ENCODE results near the gene GINM1.
A peak's percentile ranks its signal among the peaks of the same experiment; 100 is the strongest.

Gene GINM1, protein sequence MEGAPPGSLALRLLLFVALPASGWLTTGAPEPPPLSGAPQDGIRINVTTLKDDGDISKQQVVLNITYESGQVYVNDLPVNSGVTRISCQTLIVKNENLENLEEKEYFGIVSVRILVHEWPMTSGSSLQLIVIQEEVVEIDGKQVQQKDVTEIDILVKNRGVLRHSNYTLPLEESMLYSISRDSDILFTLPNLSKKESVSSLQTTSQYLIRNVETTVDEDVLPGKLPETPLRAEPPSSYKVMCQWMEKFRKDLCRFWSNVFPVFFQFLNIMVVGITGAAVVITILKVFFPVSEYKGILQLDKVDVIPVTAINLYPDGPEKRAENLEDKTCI

DNA sequence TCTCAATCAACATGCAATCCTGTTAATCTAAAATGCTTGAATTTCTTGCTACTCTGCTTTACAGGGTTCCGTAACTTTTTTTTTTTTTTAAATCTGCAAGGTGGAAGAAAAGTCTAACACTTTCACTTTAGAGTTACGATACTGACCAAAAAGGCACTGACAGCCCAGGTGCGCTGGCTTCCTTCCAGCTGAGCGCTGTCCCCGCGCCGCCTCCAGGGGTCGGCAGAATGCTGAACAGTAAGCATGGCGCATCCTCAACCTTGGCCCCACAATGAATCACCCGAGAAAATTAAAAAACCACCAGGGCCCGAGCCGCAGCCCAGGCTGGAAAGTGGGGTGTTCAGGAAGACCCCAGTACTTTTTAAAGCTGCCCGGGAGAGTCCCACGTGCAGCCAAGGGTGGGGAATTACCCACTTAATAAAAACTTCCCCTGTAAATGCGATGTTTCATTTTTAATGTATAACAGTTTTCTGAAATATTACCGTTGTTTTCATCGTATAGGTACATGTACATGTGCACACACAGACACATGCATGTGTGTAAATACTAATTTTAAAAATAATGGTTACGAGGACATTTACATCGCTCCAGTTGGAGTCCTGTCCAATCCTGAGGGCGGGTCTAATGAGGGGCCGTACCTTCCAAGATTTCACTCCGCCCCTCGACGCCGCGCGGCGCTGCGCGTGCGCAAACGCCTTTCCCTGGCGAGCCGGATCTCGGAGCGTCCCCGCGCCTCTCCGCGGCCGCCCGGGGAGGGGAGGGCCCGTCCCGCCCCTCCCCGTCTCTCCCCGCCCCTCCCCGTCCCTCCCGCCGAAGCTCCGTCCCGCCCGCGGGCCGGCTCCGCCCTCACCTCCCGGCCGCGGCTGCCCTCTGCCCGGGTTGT is at the start of gene GINM1:
TSS of gene GINM1 (plus strand) at position 849 of the 883 bp plus-strand sequence. CDS start 40 bp downstream, outside the sequence.
- DNase-seq, result peak; percentile 95

DNA sequence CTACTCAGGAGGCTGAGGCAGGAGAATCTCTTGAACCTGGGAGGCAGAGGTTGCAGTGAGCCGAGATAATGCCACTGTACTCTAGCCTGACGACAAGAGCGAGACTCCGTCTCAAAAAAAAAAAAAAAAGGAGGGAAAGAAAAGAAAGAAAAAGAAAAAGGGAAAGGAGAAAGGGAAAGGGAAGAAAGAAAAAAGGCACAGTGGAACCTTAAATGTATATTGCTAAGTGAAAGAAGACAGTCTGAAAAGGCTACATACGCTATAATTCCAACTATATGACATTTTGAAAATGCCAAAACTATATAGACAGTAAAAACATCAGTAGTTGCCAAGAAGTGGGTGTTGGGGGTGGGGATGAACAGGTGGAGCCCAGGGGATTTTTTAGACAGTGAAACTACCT is 36.5 kb upstream of the GINM1 start:
- DNase-seq, result no peak

DNA sequence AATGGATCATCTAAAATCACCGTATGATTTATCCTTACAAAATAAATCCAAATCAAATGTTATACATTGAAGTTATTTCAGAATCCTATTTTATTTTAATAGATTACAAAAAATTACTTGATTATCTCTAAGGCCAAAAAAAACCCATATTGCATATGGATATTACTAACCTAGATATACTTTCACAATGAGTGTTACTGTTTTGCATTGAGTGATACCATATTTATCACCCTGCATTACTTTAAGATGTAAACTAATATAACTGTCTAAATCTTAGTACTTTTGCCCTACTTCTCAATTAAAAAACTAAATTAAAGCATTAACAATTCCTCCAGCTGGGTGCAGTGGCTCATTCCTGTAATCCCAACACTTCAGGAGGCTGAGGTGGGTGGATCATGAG is 31.4 kb upstream of the GINM1 start:
- no peak for DNase-seq

DNA sequence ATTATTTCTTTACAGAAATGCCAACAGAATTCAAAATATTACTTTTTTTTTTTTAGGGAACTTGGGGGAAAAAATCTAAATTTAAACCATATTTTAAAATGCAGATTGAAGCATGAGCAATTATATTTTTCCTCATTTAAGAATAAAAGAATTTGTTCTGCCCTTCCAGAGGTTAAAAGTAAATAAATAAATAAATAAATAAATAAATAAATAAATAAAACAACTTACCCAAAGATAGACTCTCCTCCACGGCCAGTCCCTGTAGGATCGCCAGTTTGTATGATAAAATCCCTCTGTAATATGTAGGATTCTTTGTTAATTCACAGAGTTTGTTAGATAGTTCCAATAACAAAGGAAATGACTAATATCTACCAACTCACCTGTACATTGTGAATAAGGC is 25.0 kb upstream of the GINM1 start:
- no peak for DNase-seq

DNA sequence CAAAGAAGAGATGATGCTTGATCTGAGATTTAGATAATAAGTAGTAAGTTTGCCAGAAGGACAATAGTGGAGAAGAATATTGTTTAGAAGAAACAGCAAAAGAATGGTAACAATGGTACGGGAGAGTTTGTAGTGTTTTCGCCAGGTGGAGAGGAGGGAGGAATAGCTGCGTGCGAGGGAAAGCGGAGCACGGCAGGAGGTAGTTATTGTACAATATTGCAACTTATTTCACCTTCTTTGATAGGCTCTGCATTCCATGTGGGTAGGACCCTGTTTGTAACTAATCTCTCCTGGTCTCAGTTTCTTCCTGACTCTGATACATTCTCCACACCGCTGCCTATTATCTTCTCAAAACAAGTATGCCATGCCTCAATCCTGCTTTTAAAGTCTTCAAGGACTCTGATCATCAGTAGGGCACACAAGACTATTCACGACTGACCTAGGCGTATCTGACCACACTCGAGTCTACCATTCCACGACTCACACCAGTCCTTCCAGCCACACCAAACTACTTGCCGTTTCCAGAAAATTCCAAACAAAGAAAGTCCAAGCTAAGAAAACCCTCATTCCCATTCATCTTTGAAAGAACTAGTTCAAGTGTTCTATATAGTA is 21.4 kb upstream of the GINM1 start:
- no peak for DNase-seq

DNA sequence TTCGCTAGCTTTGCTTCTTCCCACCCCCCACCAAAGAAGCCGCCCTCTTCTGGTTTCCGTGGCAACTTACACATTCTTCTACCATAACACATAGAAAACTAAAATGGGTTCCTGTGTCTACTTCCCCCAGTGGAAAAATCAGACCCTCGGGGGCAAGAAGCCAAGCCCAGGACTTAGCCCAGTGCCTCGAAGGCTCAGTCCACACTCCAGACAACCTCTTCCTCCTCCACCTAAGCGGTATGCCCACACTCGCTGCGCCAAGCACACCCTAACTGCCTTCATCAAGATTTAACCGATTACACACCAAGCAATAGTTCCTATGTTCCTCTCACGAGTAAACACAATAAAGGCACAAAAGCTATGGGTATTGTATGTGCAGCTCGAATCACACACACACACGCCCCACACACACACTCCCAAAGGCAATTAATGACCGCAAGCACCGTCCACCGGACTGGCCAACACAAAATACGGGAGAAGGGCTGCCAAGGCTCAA is 20.9 kb upstream of the GINM1 start:
- peak; percentile 55 for DNase-seq

DNA sequence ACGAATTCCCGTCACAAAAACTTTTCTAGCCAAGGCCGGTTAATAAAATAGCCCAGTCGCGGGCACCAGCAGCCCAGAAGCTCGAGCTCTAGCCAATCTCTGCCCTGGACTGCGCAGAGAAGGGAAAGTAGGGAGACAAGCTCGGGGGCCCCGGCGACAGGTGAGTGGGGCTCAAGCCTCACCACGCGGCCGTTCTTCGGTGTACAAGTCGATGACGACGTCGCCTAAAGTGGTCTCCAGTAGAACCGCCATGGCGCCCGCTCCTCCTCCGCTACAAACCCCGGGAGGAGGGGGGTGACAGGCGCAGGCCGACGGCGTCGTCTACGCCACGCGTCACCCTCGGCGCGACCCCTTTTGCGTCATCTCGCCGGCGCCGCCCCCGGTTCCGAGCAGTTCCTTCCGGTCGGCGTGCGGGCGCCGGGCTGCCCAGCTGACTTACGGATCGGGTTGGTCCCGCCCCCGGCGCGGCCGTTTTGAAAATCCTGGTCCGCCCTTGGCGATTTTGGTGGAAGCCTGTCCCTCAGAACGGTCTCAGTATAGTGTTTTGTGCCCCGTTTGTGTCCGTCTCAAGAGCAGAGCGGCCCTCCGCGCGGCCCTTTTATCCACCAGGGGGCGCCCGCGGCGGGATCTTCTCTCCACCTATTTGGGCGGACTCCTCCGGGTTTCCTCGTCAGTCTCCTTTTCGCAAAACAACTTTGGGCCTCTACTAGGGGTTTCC is 20.3 kb upstream of the GINM1 start, which contains the start of gene PPIL4:
TSS of gene PPIL4 (minus strand) at position 290 of the 718 bp plus-strand sequence. CDS start at position 252, 38 bp downstream.
- DNase-seq, result peak; percentile 96

DNA sequence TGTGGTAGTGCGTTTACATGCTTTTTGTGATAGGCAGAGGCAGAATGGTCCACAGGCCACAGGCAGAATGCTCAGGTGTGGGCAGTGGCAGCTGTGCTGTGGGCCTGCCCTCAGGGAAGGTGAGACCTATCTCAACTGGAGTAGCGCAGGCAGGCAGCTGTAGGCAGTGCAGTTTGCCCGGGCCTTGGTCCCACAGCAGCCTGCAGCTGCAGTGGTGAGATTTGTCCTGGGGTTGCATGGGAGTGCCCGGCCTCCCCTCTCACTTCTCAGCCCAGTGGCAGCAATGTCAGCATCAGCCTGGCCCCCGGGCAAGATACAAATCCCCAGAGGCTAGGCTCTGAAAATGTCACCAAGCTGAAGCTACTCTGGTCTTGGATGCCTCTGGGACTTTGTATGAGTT is 14.3 kb upstream of the GINM1 start:
- DNase-seq, result no peak

DNA sequence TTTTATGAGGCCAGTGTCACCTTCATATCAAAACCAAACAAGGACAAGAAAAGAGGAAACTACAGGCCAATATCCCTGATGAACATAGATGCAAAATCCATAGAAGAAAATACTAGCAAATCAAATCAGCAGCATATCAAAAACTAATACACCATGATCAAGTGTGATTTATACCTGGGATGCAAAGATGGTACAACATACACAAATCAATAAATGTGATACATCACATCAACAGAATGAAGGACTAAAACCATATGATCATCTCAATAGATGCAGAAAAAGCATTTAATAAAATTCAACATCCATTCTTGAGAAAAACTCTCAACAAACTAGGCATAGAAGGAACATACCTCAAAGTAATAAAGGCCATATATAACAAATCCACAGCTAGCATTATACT is 8.1 kb upstream of the GINM1 start:
- no peak for DNase-seq

DNA sequence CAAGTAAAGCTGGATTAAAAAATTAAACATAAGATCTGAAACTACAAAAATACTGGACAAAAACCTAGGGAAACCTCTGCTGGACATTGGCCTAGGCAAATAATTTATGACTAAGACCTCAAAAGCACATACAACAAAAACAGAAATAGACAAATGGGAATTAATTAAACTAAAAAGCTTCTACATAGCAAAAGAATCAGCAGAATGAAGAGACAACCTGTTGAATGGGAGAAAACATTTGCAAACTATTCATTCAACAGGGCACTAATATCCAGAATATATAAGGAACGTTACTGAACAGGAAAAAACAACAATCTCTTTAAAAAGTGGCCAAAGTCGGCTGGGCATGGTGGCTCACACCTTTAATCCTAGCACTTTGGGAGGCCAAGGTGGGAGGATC is 6.8 kb upstream of the GINM1 start:
- DNase-seq, result no peak

DNA sequence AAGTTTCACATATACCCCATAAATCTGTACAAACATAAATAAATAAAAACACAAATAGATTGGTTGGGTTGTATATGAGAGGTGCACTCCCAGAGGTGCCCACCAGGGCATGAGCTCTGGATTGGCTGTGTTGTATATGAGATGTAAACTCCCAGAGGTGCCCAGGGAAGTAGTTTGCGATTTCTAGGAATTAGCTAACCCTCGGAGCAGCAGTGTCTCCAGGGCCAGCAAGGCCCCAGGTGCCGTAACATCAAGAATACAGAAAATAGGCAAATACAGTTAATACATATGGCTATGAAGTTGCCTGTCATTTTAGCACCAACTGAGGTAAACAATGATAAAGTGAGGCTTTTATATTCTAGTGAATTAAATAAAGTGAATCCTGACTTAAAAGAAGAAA is 5.4 kb upstream of the GINM1 start:
- peak; percentile 7 for DNase-seq

DNA sequence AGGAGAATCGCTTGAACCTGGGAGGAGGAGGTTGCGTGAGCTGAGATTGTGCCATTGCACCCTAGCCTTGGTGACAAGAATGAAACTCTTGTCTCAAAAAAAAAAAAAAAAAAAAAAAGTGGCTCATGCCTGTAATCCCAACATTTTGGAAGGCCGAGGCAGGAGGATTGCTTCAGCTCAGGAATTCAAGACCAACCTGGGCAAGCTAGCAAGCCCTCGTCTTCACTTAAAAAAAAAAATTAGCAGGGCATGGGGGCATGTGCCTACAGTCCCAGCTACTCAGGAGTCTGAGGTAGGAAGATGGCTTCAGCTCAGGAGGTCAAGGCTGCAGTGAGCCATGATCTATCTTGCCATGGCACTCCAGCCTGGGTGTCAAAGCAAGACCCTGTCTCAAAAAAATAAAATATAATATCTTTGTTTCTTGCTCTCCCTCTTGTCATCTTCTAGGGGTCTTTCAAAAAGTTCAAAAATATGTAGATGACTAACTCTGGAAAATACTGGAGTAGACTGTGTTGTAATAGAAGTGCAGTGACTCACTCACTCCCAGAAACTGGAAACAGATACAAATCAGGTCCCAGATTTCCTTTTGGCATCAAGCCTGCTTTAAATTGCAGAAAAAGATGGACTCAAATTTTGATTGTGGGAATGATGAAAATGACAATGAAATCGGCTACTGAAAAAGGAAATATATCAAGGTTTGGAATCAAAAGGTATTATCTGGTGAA is 2.8 kb upstream of the GINM1 start:
- DNase-seq, result no peak

DNA sequence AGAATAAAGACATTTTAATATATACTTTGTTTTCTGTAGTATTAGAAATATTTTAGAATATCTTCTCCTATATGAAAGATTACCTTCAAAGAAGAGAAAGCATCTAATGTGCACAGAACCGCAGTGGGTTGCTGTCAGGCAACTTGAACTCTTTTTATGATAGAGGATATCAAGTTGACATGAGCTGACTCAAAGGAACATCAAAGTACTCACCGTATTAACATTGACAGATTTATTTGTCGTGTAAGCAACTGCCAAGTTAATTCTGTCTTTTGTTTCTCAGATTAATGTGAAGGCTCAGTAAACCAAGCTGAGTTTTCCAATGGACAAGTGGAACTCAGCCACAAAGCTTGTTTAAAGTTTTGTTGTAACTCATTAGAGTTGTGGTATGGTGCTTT is 2.2 kb upstream of the GINM1 start:
- DNase-seq, result no peak

DNA sequence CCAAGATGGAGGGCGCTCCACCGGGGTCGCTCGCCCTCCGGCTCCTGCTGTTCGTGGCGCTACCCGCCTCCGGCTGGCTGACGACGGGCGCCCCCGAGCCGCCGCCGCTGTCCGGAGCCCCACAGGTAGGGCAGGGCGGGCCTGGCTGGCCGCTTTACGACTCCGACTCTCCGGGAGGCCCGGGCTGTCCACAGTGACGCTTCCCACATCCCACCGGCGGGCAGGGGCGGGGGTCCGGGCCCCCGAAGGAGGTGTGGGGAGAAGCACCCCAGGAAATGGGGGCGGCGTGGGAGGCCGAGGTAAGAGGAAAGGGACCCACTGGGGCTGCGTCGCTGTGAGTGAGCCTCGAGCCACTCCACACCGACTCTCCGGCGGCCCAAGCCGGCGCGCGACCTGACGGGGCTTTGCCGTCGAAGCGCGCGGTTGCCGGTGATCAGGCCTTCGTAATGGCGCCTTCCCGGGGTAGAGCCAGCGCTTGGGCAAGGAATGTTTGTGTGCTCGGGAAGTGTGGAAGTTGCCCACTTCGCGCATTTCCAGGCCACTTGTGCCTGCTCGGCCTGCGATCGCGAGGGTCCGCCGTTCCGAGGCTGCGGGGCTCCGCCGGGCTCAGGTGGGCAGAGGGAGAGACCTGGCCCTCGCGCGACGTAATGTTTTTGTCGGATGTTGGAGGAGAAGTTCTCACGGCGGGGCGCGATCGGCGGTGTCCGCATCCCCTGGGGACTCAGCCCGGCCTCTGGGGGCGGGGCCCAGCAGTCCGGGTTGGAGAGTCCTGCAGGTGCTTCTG is 427 bp downstream of the GINM1 start:
- DNase-seq, result peak; percentile 43

DNA sequence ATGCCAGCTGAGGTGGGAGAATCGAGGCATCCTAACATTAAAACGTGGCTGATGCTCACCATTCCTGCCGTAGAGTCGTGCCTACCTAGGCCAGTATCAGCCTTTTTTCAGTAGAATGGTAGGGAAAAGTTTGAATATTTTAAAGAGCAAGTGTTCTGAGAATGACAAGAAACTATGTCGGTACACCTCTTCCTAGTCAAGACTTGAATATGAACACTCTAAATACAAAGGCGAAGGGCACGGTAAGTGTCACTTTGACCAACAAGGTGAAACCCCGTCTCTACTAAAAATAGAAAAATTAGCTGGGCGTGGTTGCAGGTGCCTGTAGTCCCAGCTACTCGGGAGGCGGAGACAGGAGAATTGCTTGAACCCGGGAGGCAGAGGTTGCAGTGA is 1.0 kb downstream of the GINM1 start:
- DNase-seq, result no peak

DNA sequence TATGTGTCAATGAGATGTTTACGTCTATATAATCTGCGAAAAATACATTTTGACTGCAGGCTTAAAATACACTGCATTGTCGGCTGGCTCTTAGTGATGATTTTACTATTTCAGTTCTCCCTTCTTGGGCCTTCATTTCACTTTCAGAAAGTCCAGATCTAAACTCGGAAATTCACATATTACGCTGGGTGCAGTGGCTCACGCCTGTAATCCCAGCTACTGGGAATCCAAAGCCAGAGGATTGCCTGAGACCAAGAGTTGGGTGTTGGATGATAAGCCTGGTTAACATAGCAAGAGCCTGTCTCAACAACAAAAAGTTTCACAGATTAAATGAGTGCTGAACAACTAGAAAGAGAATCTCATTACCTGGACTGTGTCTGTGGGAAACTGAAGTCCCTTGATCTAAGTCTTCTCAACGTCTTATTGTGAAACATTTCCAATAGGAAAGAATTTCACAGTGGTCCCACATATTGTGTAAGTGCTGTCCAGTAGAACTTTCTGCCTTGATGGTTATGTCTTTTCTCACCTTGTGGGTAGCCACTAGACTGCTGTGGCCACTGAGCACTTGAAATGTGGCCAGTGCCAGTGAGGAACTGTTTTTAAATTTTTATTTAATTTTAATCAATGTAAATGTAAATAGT is 1.9 kb downstream of the GINM1 start:
- no peak for DNase-seq

DNA sequence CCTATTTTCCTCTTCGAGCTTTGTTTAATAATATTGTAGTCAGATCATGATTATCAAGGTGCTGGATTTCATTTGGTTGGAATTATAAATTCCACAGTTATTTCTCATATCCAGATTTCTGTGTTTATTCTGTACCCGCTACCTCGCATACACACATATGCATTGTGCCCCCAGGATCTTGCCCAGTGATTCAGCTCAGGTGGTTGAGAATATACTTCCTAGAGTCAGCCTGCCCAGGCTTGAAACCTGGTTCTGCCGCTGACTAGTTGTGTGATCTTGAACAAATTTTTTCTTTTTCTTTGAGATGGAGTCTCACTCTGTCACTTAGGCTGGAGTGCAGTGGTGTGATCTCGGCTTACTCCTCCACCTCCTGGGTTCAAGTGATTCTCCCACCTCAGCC is 14.7 kb downstream of the GINM1 start:
- no peak for DNase-seq

DNA sequence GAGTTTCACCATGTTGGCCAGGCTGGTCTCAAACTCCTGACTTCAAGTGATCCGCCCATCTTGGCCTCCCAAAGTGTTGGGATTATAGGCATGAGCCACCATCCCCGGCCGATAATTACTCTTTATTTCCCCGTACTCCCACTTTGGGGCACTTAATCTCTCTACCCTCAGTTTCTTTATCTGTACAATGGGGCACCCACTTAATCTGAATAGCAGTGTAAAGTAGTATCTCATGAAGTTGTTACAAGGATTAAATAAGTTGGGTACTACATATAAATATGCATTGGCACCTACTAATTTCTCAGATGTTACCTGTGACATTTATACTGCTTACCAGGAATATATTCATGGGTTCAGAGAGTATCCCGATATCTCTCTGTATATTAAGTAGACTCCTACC is 15.2 kb downstream of the GINM1 start:
- no peak for DNase-seq

DNA sequence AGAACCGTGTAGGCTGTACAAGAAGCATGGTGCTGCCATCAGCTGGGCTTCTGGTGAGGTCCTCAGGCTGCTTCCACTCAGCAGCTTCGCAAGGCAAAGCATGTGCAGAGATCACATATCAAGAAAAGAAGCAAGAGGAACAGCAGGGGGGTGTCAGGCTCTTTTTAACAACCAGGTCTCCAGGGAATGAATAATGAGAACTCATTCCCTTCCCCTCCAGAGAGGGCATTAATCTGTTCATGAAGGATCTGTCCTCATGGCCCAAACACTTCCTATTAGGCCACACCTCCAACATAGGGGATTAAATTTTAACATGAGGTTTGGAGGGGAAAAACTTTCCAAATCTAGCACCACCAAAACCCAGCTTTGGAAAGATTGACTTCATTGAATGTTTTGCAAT is 20.0 kb downstream of the GINM1 start:
- DNase-seq, result no peak

DNA sequence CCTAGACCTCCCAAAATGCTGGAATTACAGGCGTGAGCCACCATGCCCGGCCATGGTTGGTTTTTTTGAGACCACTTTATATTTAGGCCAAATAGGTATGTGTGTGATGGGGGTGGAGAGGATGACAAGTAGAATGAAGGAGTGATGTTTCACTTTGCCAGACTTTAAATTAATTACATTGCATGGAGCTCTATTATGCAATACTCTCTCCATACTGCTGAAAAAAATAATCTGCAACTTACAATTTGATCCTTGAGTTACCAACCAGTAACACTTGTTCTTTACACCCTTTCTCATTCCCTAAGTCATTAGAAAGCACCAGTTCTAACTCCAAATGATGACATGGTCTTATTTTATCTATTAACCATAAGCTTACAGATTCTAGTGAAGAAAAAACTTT is 26.8 kb downstream of the GINM1 start:
- DNase-seq, result no peak

DNA sequence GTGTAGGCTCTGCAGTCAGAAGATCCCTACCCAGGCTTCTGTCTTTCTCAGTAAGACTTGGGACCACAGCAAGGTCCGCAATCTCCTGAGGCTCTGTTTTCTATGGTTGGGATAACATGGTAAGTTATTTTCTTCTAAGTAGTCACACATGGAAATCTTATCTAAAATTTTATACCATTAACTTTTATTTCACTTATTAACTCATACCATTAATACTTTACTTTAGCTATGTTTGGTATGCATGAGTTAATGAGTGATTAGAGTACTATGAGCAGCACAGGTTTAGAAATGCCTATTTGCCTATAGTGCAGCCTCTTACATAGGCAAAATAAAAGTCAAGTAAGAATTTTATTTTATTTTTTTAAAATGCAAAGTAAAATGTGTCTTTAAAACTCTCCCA is 27.2 kb downstream of the GINM1 start:
- no peak for DNase-seq

Measured in stimulated activated CD4-positive, alpha-beta T cell treated with anti-CD3 and anti-CD28 coated beads, Interleukin-1b, Interleukin-23, amount 100 ng/mL, for 48 hours (primary cell).